ENCODE measurements around the gene SEPHS1.

The SEPHS1 gene

DNA sequence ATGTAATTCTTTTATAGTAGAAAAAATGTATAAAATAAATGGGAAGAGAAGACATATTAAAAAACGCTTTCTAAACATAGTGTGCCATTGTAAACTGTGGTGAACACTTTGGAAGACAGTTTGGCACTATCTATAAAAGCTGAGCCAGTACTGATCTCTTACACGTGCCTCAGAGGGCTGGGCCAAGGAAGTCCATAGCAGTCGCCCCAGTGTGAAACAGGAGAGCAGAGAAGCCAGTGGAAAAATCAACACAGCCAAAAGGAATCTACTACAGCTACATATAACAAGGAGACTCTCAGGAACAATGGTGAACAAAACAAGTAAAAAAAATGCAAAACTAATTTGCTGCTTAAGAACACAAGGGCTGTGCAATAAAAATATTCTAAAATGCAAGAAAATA is 20.6 kb downstream of the SEPHS1 start:
- TF ChIP-seq, protein P1, sequence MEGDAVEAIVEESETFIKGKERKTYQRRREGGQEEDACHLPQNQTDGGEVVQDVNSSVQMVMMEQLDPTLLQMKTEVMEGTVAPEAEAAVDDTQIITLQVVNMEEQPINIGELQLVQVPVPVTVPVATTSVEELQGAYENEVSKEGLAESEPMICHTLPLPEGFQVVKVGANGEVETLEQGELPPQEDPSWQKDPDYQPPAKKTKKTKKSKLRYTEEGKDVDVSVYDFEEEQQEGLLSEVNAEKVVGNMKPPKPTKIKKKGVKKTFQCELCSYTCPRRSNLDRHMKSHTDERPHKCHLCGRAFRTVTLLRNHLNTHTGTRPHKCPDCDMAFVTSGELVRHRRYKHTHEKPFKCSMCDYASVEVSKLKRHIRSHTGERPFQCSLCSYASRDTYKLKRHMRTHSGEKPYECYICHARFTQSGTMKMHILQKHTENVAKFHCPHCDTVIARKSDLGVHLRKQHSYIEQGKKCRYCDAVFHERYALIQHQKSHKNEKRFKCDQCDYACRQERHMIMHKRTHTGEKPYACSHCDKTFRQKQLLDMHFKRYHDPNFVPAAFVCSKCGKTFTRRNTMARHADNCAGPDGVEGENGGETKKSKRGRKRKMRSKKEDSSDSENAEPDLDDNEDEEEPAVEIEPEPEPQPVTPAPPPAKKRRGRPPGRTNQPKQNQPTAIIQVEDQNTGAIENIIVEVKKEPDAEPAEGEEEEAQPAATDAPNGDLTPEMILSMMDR (IDR thresholded peaks at IDR 0.05; ENCODE audit: low read depth, low read length) = no peak
- no peak for DNase-seq (ENCODE audit: extremely low read depth, low read depth)

DNA sequence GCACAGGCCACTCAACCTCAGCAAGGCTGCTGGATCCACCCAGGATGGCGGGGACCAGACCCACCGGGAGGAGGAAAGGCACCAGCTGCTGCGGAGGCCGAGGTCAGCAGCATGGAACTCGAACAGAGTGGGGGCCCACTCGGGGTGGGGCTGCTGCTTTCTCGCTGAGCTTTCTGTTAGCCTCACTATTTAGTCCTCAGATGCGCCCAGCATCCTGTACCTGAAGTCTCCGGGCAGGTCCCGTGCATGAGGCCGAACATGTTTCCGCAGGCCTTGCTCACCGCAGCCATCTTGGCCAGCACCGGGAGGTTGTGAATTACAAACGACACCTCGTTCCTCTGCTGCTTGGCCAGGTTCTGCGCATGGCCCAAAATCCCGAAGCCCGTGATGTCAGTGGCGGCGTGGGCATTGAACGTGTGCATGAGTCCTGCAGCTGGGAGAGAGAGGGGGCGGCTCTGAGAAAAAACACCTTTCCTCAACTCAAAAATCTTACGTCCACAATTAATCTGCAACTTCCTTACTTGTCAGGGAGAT is 25.4 kb downstream of the SEPHS1 start:
- no peak for DNase-seq (ENCODE audit: extremely low read depth, low read depth)
- TF ChIP-seq, protein P1 (IDR thresholded peaks at IDR 0.05; ENCODE audit: low read depth, low read length) = no peak

DNA sequence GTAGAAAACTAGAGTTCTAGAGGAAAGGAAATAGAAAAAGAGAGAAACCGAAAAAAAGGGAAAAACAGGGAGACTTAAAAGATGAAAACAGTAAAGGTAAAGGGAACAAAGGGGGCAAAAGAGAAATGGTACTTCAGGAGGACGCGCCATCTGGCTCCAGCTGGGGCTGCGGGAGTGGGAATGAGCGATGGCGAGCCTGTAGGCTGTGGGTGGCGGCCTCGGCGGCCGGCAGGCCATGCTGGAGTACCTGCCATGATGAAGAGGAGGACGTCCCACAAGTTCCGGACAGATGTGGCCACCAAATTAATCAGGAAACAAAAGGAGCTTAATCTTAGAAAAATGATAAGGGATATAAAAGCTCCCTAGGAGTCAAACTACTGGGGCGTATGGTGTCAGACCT is 26.5 kb downstream of the SEPHS1 start:
- no peak for DNase-seq (ENCODE audit: extremely low read depth, low read depth)
- TF ChIP-seq, protein P1 (IDR thresholded peaks at IDR 0.05; ENCODE audit: low read depth, low read length) = no peak

DNA sequence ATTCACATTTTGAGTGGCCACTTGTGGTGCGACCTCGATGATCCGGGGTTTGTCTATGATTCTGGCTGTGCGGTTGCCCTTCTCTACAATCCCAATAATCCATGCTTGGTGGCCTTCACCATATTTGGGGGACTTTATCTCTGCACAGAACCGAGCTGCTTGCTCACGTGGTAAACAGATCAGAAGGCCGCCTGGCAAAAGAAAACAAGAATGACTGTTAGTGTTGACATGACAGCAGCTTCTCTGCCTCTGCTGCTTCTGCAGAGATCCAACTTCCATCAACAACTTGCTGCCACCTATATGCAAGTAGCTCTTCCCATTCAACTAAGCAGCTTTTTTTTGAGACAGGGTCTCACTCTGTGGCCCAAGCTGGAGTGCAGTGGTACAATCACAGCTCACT is 28.9 kb downstream of the SEPHS1 start:
- TF ChIP-seq, protein P1 (IDR thresholded peaks at IDR 0.05; ENCODE audit: low read depth, low read length) = no peak

DNA sequence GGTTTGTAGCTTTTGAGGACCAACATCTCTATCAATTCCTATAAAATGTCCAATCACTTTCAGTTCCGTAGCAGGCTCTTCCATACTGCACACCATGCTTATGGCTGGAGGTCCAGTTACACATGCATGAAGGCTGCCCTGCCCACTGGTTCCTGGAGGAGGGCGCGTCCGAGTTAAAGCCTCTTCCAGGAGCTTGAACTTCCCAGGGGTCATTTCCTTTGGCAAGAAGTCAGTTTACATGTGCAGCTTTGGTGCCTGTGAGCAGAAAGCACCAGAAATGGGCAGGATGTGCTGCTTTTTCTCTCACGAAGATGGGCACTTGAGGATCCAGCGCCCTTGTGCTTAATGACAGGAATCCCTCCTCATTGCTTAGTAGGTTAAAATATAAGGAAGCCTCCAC is 30.6 kb downstream of the SEPHS1 start:
- DNase-seq (ENCODE audit: extremely low read depth, low read depth) = no peak
- TF ChIP-seq, protein P1 (IDR thresholded peaks at IDR 0.05; ENCODE audit: low read depth, low read length) = no peak

More for the DNA sequence above, 28.9 kb downstream of the SEPHS1 start:
- no peak for DNase-seq (ENCODE audit: extremely low read depth, low read depth)

DNA sequence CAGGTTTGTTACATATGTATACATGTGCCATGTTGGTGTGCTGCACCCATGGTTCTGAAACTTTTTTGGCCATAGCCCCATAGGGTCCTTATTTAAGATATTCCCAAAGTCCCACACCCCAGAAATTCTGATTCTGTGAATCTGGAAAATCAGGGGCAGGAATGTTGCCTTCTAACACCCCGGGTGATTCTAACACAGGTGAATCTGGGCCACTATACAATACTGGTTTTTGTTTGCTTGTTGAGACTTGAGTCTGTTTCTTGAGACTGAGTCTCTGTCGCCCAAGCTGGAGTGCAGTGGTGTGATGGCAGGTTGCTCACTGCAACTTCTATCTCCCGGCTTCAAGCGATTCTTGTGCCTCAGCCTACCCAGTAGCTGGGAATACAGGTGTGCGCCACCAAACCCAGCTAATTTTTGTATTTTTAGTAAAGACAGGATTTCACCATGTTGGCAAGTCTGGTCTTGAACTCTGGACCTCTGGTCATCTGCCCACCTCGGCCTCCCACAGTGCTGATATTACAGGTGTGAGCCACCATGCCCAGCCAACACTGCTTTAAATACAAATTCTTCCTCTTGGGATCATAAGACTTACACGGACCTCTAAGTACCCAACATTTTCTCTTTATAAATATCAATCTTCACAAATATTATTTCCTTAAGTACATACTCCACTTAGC is 31.3 kb downstream of the SEPHS1 start:
- TF ChIP-seq, protein P1 (IDR thresholded peaks at IDR 0.05; ENCODE audit: low read depth, low read length) = no peak
- DNase-seq (ENCODE audit: extremely low read depth, low read depth) = no peak

DNA sequence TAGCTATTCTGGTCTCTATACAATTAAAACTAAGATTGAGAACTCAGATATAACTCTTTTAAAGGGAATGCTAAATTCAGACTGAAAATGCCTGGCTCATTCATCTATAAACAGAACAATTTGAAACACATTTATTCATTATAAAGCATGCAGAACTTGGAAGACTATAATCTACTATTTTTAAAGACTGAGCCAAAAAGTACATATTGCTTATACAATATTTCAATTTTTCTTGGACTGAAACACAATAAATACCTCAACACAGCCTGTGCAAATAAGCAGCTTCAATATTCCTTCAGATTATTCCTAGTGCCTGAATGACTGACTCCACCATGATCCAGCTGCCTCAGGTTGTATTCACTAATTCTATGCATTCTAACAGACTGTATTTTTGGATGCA is 32.7 kb downstream of the SEPHS1 start:
- TF ChIP-seq, protein P1 (IDR thresholded peaks at IDR 0.05; ENCODE audit: low read depth, low read length) = no peak
- no peak for DNase-seq (ENCODE audit: extremely low read depth, low read depth)

All from AG09319 (cell line).